Stimulated activated naive B cell treated with anti-CD40 and anti-IgM and Interleukin-4, amounts not matched to agents 10 μg/mL and 1 μg/mL and 100 μg/mL, for 72 hours (primary cell): Measurements from ENCODE around the gene UBE2I.
"Not testable (repeated sequence)": the region's sequence is repeated elsewhere in the genome, so short reads cannot be mapped to it uniquely, and the experiment has no call there.

Experiments used
- ATAC-seq, 2 donors: fragments of 150-1000 bp; cut with Tn5 transposase; replicated peaks; 2 replicates each; pipeline ENCODE4 v1.10.0; 2021; ENCODE audit warnings: moderate library complexity in 1 of 2
- DNase-seq: peaks from one replicate; pipeline ENCODE4 v3.0.0; 2021
- H3K27ac Mint-ChIP-seq: one replicate; pipeline ENCODE4 v1.8.0; 2022; ENCODE audit warnings: mild to moderate bottlenecking, mixed read lengths
- H3K27me3 Mint-ChIP-seq, 2 donors: one replicate each; pipeline ENCODE4 v1.8.0; 2022; ENCODE audit warnings: mixed read lengths in 2 of 2
- H3K36me3 Mint-ChIP-seq, 2 donors: one replicate each; pipeline ENCODE4 v1.8.0; 2022; ENCODE audit warnings: mixed read lengths in 2 of 2, mild to moderate bottlenecking in 1 of 2
- H3K4me1 Mint-ChIP-seq, 2 donors: one replicate each; pipeline ENCODE4 v1.8.0; 2022; ENCODE audit warnings: mixed read lengths in 2 of 2, mild to moderate bottlenecking in 1 of 2
- H3K4me3 Mint-ChIP-seq, 2 donors: one replicate each; pipeline ENCODE4 v1.8.0; 2022; ENCODE audit warnings: mild to moderate bottlenecking in 2 of 2, mixed read lengths in 2 of 2, moderate library complexity in 1 of 2
- H3K9me3 Mint-ChIP-seq, 2 donors: one replicate each; pipeline ENCODE4 v1.8.0; 2022; ENCODE audit warnings: mixed read lengths in 2 of 2, mild to moderate bottlenecking in 1 of 2

Gene UBE2I

DNA sequence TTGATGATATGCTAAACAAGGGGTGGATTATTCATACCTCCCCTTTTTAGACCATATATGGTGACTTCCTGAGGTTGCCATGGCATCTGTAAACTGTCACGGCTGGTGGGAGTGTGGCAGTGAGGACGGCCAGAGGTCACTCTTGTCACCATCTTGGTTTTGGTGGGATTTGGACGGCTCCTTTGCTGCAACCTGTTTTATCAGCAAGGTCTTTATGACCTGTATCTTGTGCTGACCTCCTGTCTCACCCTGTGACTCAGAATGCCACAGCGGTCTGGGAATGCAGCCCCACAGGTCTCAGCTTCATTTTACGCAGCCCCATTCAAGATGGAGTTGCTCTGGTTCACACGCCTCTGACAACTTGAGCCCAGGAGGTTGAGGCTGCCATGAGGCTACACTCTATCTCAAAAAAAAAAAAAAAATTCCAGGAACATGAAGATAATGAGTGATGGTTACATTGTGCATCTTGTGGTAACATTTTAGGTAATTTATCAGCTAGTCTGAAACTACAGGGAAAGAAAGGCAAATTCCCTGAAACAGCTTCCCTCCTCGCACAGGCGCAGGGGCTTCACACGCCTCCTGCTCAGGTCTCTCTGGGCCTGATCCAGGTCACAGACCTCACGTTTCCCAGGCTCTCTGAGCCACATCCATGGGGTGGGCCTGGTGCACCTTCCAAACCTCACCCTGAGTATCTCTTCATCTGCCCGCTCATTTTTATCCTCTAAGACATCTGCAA, 15.3 kb upstream of the UBE2I start:
- Mint-ChIP-seq H3K27me3 (peaks cover 44 to 52% of the 10 kb centered on the region in 2 donors), H3K36me3 (peaks cover 0 to 1% of the 10 kb centered on the region in 2 donors), H3K4me1 (peaks cover 6 to 14% of the 10 kb centered on the region in 2 donors), H3K4me3 (no peak overlapping the region), H3K9me3 (no peaks in the 10 kb centered on the region), H3K27ac (peak overlapping the region; percentile 42)
- ATAC-seq: no peak
- no peak for DNase-seq

DNA sequence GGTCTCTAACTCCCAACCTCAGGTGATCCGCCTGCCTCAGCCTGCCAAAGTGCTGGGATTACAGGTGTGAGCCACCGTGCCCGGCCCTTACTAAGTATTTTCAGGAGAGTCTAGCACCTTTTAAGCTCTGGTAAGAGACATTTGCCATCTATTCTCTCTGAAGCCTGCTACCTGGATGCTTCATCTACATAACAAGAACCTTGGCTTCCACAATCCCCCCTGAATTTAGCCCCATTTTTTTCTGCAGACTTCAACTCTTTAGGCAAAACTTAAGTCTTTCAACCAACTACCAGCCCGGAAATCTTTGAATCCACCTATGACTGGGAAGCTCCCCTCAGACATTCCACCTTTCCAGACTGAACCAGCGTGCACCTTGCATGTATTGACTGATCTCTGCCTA, 14.0 kb upstream of the UBE2I start:
- no peak overlapping the region for H3K4me3 Mint-ChIP-seq
- H3K9me3 Mint-ChIP-seq: no peaks in the 10 kb centered on the region
- peaks cover 34 to 46% of the 10 kb centered on the region in 2 donors for H3K27me3 Mint-ChIP-seq
- H3K4me1 Mint-ChIP-seq: peaks cover 4 to 7% of the 10 kb centered on the region in 2 donors
- no peak overlapping the region for H3K27ac Mint-ChIP-seq
- ATAC-seq (no peak), DNase-seq (no peak)
- peaks cover 0 to 1% of the 10 kb centered on the region in 2 donors for H3K36me3 Mint-ChIP-seq

DNA sequence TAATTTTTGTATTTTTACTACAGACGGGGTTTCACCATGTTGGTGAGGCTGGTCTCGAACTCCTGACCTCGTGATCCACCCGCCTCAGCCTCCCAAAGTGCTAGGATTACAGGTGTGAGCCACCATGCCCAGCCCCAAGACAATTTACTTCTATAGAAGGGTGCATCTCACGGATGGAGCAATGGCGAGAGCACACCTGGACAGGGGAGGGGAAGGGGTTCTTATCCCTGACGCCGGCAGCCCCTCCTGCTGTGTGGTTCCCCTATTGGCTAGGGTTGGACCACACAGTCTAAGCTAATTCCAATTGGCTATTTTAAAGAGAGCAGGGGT, 12.8 kb upstream of the UBE2I start:
- H3K36me3 Mint-ChIP-seq, H3K4me3 Mint-ChIP-seq, ATAC-seq, DNase-seq, H3K9me3 Mint-ChIP-seq: not testable (repeated sequence)
- peak overlapping the region; percentile 70 for H3K27ac Mint-ChIP-seq
- H3K27me3 Mint-ChIP-seq: peaks cover 29 to 39% of the 10 kb centered on the region in 2 donors
- H3K4me1 Mint-ChIP-seq: peaks cover 12 to 19% of the 10 kb centered on the region in 2 donors

DNA sequence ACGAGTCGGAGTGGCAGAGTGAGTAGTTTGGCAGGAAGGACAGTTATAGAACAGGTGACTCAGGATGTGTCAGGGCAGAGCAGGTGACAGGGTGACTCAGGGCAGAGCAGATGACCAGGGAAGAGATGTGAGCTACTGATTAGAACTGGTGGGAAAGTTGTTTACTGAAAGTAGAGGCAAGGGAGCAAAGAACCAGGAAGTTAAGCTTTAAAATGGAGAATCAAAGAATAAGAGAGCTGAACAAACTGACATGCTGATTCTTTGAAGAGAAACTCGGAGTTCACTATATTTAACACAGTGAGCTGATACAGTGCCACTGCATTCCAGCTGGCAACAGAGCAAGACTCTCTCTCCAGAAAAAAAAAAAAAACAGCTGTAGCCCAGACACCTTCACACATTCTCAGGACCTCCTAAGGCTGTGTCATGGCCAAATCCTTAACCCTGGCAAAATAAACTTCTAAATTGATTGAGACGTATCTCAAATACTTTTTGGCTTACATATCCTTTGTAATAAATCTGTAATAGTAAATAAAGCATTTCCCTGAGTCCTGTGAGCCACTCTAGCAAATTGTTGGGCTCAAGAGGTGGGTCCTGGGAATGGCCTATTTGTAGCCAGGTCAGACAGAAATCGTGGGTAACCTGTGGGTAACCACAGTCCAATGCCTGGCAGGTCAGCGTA, 12.3 kb upstream of the UBE2I start:
- ATAC-seq (peak; percentile 55 to 59), DNase-seq (no peak)
- H3K27ac Mint-ChIP-seq: peak overlapping the region; percentile 68
- H3K27me3 Mint-ChIP-seq: peaks cover 24 to 34% of the 10 kb centered on the region in 2 donors
- H3K4me1 Mint-ChIP-seq: peaks cover 14 to 23% of the 10 kb centered on the region in 2 donors
- no peak overlapping the region for H3K4me3 Mint-ChIP-seq
- peaks cover 0 to 1% of the 10 kb centered on the region in 2 donors for H3K36me3 Mint-ChIP-seq
- no peaks in the 10 kb centered on the region for H3K9me3 Mint-ChIP-seq

DNA sequence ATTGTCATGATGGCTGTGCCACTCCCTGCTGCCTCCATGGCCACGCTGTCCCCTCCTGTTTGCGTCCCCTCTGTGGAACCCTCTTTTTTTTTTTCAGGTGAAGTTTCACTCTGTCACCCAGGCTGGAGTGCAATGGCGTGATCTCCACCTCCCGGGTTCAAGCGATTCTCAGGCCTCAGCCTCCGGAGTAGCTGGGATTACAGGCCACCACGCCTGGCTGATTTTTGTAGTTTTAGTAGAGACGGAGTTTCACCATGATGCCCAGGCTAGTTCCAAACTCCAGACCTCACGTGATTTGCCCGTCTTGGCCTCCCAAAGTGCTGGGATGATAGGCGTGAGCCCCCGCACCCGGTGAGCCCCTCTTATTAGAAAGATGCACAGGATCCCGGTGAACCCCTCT, 11.0 kb upstream of the UBE2I start:
- H3K4me3 Mint-ChIP-seq: no peak overlapping the region
- H3K4me1 Mint-ChIP-seq: peaks cover 17 to 25% of the 10 kb centered on the region in 2 donors
- H3K36me3 Mint-ChIP-seq: peaks cover 0 to 1% of the 10 kb centered on the region in 2 donors
- ATAC-seq (no peak), DNase-seq (no peak)
- H3K27me3 Mint-ChIP-seq: peaks cover 20 to 28% of the 10 kb centered on the region in 2 donors
- H3K27ac Mint-ChIP-seq: no peak overlapping the region
- no peaks in the 10 kb centered on the region for H3K9me3 Mint-ChIP-seq

DNA sequence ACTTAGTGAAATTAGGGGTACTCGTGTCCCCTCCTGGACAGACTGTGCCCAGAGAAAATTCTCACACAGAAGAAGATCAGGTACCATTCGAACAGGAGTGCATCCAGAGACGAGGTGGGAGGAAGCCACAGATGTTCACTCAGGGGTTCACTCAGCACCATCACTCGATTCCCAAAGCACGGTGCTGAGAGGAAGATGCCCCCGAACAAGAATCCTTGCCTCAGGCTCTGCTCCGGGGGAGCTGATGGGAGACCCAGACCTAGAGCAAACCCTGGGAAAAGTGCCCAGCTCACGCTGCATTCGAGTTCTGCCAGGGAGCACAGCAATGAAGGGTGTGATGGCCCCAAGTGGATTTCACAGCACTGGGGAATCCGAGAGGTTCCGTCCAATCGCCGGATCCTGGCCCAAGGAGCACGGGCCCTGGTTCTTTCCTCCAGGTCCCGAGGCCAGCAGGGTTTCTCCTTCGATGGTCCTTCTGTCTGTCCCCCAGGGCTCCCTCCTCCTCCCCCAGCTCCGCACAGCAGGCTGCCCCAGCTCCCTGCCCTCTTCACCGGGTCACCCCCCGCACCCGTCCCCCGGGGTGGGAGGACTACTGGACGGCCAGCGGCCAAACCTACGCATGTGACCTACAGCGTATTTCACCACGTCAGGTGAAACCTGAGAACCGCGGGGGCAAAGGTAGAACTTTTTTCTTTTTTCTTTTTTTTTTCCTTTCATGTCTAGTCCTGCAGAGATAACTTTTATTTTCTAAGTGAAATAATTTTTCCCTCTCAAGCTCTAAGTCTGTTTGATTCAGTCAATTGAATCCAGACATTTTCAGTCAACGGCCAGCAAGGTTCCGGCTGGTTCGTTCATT, 10.2 kb upstream of the UBE2I start:
- H3K4me3 Mint-ChIP-seq: no peak overlapping the region
- peaks cover 14 to 21% of the 10 kb centered on the region in 2 donors for H3K27me3 Mint-ChIP-seq
- H3K36me3 Mint-ChIP-seq: peaks cover 0 to 1% of the 10 kb centered on the region in 2 donors
- no peak overlapping the region for H3K27ac Mint-ChIP-seq
- H3K9me3 Mint-ChIP-seq: no peaks in the 10 kb centered on the region
- H3K4me1 Mint-ChIP-seq: peaks cover 23 to 34% of the 10 kb centered on the region in 2 donors
- ATAC-seq (no peak), DNase-seq (no peak)

DNA sequence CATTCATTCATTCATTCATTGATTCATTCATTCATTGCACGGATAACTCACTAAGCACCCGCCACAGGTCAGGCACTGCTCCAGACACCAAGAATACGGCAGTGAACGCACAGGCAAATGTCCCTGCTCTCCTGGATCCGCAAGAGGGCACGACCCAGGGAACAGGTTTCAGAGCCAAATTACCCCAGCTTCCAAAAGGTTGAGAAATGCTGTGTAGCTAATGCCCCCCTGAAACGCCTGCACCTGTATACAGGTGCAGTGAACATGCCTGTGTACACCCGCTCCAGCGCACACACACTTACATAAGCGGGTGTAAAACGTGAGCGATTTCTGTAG, 9.6 kb upstream of the UBE2I start:
- DNase-seq: no peak
- Mint-ChIP-seq H3K36me3 (no peaks in the 10 kb centered on the region), H3K9me3 (no peaks in the 10 kb centered on the region), H3K27ac (no peak overlapping the region), H3K4me1 (peaks cover 26 to 40% of the 10 kb centered on the region in 2 donors), H3K27me3 (peaks cover 12 to 17% of the 10 kb centered on the region in 2 donors), H3K4me3 (no peak overlapping the region)
- ATAC-seq: no peak

DNA sequence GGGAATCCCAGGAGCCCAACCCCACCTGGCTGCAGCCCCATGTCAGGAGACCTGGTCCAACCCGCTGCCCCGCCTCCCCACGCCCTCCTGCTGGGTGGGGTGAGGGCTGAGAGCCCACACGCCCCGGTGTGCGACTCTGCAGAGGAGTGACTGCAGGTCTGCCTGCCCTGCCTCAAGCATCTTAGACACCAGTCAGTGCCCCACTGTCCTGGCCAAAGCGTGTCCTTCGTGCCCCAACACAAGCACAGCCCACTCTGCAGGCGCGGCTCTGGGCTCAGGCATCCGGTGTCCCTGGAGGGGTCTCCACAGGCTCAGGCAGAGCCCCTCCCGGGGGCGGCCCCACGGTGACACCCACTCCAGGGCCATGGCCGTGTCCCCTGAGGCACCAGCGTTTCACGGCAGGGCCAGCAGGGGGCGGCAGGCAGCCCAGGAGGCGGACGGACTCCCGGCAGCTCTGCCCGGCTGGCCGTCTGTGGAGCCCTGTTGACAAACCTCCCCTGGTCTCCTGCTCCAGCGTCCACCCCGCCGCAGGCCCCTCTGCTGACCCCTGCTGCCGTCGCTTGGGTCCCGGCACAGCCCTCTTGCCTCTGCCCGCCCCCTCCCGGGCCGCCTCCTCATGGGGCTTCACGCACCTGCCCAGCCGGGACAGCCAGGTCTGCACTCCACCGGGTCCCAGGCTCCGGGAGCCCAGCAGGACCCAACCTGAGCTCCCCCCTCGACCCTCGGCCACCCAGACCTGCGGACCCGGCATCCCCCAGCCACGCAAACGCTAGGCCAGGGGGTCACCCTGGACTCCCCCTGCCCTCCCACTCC, 8.6 kb upstream of the UBE2I start:
- H3K4me1 Mint-ChIP-seq: peaks cover 27 to 48% of the 10 kb centered on the region in 2 donors
- peak; percentile 70 for DNase-seq
- no peak overlapping the region for H3K27ac Mint-ChIP-seq
- ATAC-seq: peak; percentile 62 to 75
- H3K27me3 Mint-ChIP-seq: peaks cover 12 to 17% of the 10 kb centered on the region in 2 donors
- no peaks in the 10 kb centered on the region for H3K36me3 Mint-ChIP-seq
- no peaks in the 10 kb centered on the region for H3K9me3 Mint-ChIP-seq
- peak overlapping the region; percentile 49 to 63 for H3K4me3 Mint-ChIP-seq

DNA sequence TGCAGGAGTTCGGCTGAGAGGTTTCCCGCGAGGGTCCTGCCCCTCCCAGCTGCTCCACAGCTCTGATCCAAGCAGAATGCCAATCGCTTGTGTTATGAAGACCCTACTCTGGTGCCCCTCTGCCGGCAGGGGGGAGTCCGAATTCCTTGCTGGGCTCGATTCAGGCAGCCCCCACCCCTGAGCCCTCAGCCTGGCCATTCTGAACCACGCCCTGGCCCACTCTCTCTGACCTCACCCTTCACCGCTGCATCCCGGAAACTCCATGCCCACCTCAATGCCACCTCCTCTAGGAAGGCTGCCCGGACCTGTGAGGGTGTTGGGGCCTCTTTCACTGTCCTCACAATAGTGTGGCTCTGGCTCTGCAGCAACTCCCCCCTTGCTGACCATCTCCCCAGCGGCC, 7.9 kb upstream of the UBE2I start:
- DNase-seq (no peak), ATAC-seq (no peak)
- Mint-ChIP-seq H3K4me1 (peaks cover 34 to 55% of the 10 kb centered on the region in 2 donors), H3K4me3 (peak overlapping the region; percentile 49 to 63), H3K36me3 (no peaks in the 10 kb centered on the region), H3K27ac (peak overlapping the region; percentile 65), H3K27me3 (peaks cover 12 to 17% of the 10 kb centered on the region in 2 donors), H3K9me3 (no peaks in the 10 kb centered on the region)

DNA sequence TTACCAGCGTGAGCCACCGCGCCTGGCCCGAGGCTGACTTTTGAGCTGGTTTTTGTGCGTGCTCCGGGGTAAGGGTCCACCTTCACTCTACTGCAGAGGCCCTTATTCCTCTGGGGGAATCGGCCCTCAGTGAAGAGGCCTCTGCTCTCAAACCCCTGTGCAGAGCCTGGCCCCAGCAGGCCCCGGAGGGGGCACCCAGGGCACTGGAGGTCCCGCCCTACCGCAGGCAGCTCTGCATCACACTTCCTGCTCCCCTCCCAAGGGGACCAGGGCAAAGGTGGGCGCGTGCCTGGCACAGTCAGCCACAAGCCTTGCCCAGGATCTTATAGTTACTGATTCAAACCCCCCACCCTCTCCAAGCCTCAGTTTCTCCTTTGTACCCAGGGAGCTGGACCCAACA, 3.6 kb upstream of the UBE2I start:
- Mint-ChIP-seq H3K4me1 (peaks cover 40 to 58% of the 10 kb centered on the region in 2 donors), H3K36me3 (peaks cover 7 to 9% of the 10 kb centered on the region in 2 donors), H3K27me3 (no peaks in the 10 kb centered on the region), H3K9me3 (no peaks in the 10 kb centered on the region), H3K4me3 (no peak overlapping the region), H3K27ac (peak overlapping the region; percentile 82)
- no peak for DNase-seq
- ATAC-seq: no peak

DNA sequence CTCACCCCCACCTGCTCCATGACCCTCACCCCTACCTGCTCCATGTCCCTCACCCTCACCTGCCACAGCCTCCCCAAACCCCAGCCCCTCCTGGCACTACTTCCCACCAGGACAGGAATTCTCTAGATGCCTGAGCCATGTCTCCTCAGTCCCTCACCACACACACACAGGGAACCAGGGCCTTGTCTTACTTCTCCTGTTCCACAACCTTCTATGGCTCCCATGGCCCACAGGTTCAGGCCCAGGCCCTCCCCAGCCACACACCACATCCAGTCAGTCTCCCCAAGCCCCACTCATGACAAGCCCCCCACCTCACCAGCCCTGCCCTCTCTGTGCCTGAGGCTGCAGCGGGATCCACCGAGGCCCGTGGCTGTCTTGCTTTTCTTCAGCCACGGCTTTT, 3.1 kb upstream of the UBE2I start:
- Mint-ChIP-seq H3K36me3 (peaks cover 11 to 14% of the 10 kb centered on the region in 2 donors), H3K4me3 (peak overlapping the region in 1 of 2 donors; percentile 63), H3K9me3 (no peaks in the 10 kb centered on the region), H3K4me1 (peaks cover 43 to 58% of the 10 kb centered on the region in 2 donors), H3K27me3 (no peaks in the 10 kb centered on the region), H3K27ac (peak overlapping the region; percentile 82)
- DNase-seq (no peak), ATAC-seq (no peak)

DNA sequence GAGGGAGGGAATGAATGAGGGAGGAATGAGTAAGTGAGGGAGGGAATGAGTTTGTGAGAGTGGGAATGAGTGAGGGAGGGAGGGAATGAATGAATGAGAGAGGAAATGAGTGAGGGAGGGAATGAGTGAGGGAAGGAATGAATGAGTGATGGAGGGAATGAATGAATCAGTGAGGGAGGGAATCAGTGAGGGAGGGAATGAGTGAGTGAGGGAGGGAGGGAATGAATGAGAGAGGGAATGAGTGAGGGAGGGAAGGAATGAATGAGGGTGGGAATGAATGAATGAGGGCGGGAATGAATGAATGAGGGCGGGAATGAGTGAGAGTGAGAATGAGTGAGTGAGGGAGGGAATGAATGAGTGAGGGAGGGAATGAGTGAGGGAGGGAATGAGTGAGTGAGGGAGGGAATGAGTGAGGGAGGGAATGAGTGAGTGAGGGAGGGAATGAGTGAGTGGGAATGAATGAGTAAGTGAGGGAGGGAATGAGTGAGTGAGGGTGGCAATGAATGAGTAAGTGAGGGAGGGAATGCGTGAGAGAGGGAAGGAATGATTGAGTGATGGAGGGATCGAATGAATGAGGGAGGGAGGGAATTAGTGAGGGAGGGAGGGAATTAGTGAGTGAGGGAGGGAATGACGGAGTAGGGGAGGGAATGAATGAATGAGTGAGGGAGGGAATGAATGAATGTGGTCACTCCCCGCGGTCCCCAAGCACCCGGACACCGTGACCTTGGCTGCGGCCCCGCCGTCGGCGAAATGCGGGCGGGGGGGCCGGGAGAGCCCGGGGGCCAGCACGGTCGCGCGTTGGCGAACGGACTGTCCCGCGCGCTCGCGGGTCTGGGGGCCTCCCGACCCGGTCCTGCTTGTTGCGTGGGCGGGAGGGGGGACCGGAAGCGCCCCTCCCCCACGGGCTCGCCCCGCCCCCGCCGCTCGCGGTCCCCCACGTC, 1.1 kb upstream of the UBE2I start:
- Mint-ChIP-seq H3K9me3 (no peaks in the 10 kb centered on the region), H3K4me1 (peaks cover 43 to 69% of the 10 kb centered on the region in 2 donors), H3K36me3 (peaks cover 15 to 17% of the 10 kb centered on the region in 2 donors), H3K4me3 (peak overlapping the region; percentile 93 to 96), H3K27me3 (no peaks in the 10 kb centered on the region), H3K27ac (peak overlapping the region; percentile 100)
- ATAC-seq: peak; percentile 15 to 30
- DNase-seq: no peak
